HCT116 (cell line): ENCODE results near the gene FADS1. TPM values are rescaled to one million over a fixed set of nuclear protein-coding genes. Genes with fewer than 3 reads are reported as not detected.

Experiments
- ATAC-seq: fragments of 200-7000 bp; cut with Tn5 transposase; 2 replicates; pipeline ENCODE4 v1.9.1; 2020; ENCODE audit warnings: mild to moderate bottlenecking, moderate library complexity
- BruUV-seq: library from RNA; stranded (reverse); fragments of 400-500 nt; replicated peaks from 2 replicates; lab custom pipeline; 2021; lab: Mats Ljungman, UMichigan
- CTCF ChIA-PET: fragments of 300-600 bp; sonication (Branson Sonifier 250); formaldehyde crosslinking; loops from one replicate; lab custom pipeline; 2021; ENCODE audit warnings: antibody characterized with exemption; lab: Charles Lee
- POLR2A ChIA-PET: fragments of 300-600, 350-600 bp; sonication (Branson Sonifier 250); formaldehyde crosslinking; loops from one replicate; lab custom pipeline; 2021; ENCODE audit warnings: antibody characterized with exemption; lab: Charles Lee
- RAD21 ChIA-PET, 2 experiments: fragments of 300-600 bp; sonication (Branson Sonifier 250); formaldehyde crosslinking; loops; one replicate each; lab custom pipeline; 2023; ENCODE audit warnings: low total read pairs in 2 of 2; ENCODE audit not compliant: uncharacterized antibody in 2 of 2, unreplicated experiment in 2 of 2, low non-redundant PET in 1 of 2; lab: Charles Lee
- DNase-seq: peaks from one replicate; pipeline ENCODE4 v3.0.0-alpha.2; 2010; ENCODE audit warnings: low read depth, low spot score
- H2AFZ ChIP-seq: fragments of 200-600 bp; shearing (Covaris generic), sonication (generic); 2 replicates; pipeline ENCODE4 v1.6.1; 2017; ENCODE audit warnings: low read depth, mixed run types, mixed read lengths, antibody characterized with exemption, low read length; ENCODE audit not compliant: poor library complexity, severe bottlenecking
- H3K27ac ChIP-seq: 2 replicates; pipeline ENCODE4 v1.5.1; 2012; ENCODE audit warnings: low read depth, low read length
- H3K27me3 ChIP-seq: fragments of 200-600 bp; sonication (generic); 2 replicates; pipeline ENCODE4 v1.6.1; 2016; ENCODE audit warnings: mixed run types, low read length, mixed read lengths; ENCODE audit not compliant: insufficient read depth
- H3K36me3 ChIP-seq, 2 experiments: fragments of 200-500 bp in 1 of 2; fragments of 200-600 bp in 1 of 2; sonication (Bioruptor generic) in 1 of 2; sonication (generic) in 1 of 2; 2 replicates each; pipeline versions ENCODE4 v1.5.1 to v1.6.1; 2014 to 2016; ENCODE audit warnings: low read length in 2 of 2, inconsistent platforms in 1 of 2, mixed read lengths in 1 of 2, mixed run types in 1 of 2; ENCODE audit not compliant: insufficient read depth in 2 of 2, control insufficient read depth in 1 of 2
- H3K4me1 ChIP-seq, 2 experiments: fragments of 200-600 bp in 1 of 2; sonication (generic) in 1 of 2; 2 replicates each; pipeline versions ENCODE4 v1.5.1 to v1.6.1; 2012 to 2017; ENCODE audit warnings: low read length in 2 of 2, inconsistent platforms in 1 of 2, mild to moderate bottlenecking in 1 of 2, mixed read lengths in 1 of 2, mixed run types in 1 of 2, moderate library complexity in 1 of 2; ENCODE audit not compliant: insufficient read depth in 2 of 2, control insufficient read depth in 1 of 2
- H3K4me2 ChIP-seq: fragments of 200-600 bp; sonication (generic); 2 replicates; pipeline ENCODE4 v1.6.1; 2017; ENCODE audit warnings: mixed run types, low read length, mixed read lengths
- H3K4me3 ChIP-seq, 2 experiments: fragments of 200-600 bp in 1 of 2; sonication (generic) in 1 of 2; replicated peaks in 1 of 2; 2 replicates each; pipeline ENCODE4 v1.5.1; 2011 to 2016; ENCODE audit warnings: low read length in 2 of 2, control low read depth in 1 of 2, low read depth in 1 of 2, mild to moderate bottlenecking in 1 of 2, mixed read lengths in 1 of 2, mixed run types in 1 of 2
- H3K79me2 ChIP-seq: fragments of 200-600 bp; sonication (generic); 2 replicates; pipeline ENCODE4 v1.6.1; 2017; ENCODE audit warnings: mild to moderate bottlenecking, mixed run types, low read length, moderate library complexity, mixed read lengths; ENCODE audit not compliant: insufficient read depth
- H3K9ac ChIP-seq: fragments of 200-600 bp; sonication (generic); 2 replicates; pipeline ENCODE4 v1.6.1; 2016; ENCODE audit warnings: low read length, mixed read lengths
- H3K9me2 ChIP-seq: fragments of 200-600 bp; sonication (generic), shearing (Covaris generic); 2 replicates; pipeline ENCODE4 v1.6.1; 2017; ENCODE audit warnings: mixed run types, mild to moderate bottlenecking, moderate library complexity; ENCODE audit not compliant: insufficient read depth
- H3K9me3 ChIP-seq, 2 experiments: fragments of 200-500 bp in 1 of 2; fragments of 200-600 bp in 1 of 2; sonication (Bioruptor generic) in 1 of 2; sonication (generic) in 1 of 2; 2 replicates each; pipeline ENCODE4 v1.6.1; 2014 to 2017; ENCODE audit warnings: low read length in 2 of 2, mixed read lengths in 2 of 2, inconsistent platforms in 1 of 2, low read depth in 1 of 2, mild to moderate bottlenecking in 1 of 2, mixed run types in 1 of 2, moderate library complexity in 1 of 2; ENCODE audit not compliant: control insufficient read depth in 1 of 2, insufficient read depth in 1 of 2
- H4K20me1 ChIP-seq: fragments of 200-600 bp; sonication (generic), shearing (Covaris generic); 2 replicates; pipeline ENCODE4 v1.6.1; 2017; ENCODE audit warnings: mixed run types, mild to moderate bottlenecking, moderate library complexity; ENCODE audit not compliant: insufficient read depth
- EGR1 ChIP-seq: IDR thresholded peaks from 2 replicates; pipeline ENCODE4 v1.6.1; 2012; ENCODE audit warnings: low read depth
- POLR2AphosphoS5 ChIP-seq: IDR thresholded peaks from 2 replicates; pipeline ENCODE4 v1.6.1; 2011; ENCODE audit warnings: mild to moderate bottlenecking, low read depth, low read length, moderate library complexity
- RAD21 ChIP-seq: IDR thresholded peaks from 2 replicates; pipeline ENCODE4 v1.6.1; 2012; ENCODE audit warnings: low read depth, mild to moderate bottlenecking
- YY1 ChIP-seq: IDR thresholded peaks from 2 replicates; pipeline ENCODE4 v1.6.1; 2011; ENCODE audit warnings: low read length, low read depth, moderate library complexity, mild to moderate bottlenecking; ENCODE audit not compliant: insufficient replicate concordance; ENCODE audit errors: extremely low read depth
- intact Hi-C: fragments of 100-400 bp; cut with micrococcal nuclease; formaldehyde crosslinking; loops from 2 replicates; pipeline ENCODE4 v1.10.0; 2022
- total RNA-seq: library from RNA; stranded (reverse); gene quantifications from one replicate; pipeline ENCODE4 v1.2.1, GENCODE V29; 2021; ENCODE audit not compliant: unreplicated experiment
- TF ChIP-seq, protein P1 (sequence below): IDR thresholded peaks from 2 replicates; pipeline ENCODE4 v1.6.1; 2011; ENCODE audit warnings: mild to moderate bottlenecking, low read length, moderate library complexity; ENCODE audit not compliant: insufficient replicate concordance; ENCODE audit errors: extremely low read depth
- TF ChIP-seq, protein P2 (sequence below): IDR thresholded peaks from 2 replicates; pipeline ENCODE4 v1.6.1; 2012; ENCODE audit warnings: low read depth
- TF ChIP-seq, protein P3 (sequence below), 3 experiments: fragments of 200-600 bp in 1 of 3; sonication (generic) in 1 of 3; IDR thresholded peaks in 2 of 3; conservative IDR thresholded peaks in 1 of 3; 2 replicates each; pipeline ENCODE4 v1.5.1; 2012 to 2017; ENCODE audit warnings: low read depth in 2 of 3, low read length in 2 of 3, antibody characterized with exemption in 1 of 3, borderline replicate concordance in 1 of 3, control low read depth in 1 of 3, mild to moderate bottlenecking in 1 of 3, mixed read lengths in 1 of 3, mixed run types in 1 of 3, moderate library complexity in 1 of 3; ENCODE audit not compliant: insufficient read depth in 1 of 3

Gene FADS1
- total RNA-seq, 1 experiment from 2014 or later, result 56.6 TPM

DNA sequence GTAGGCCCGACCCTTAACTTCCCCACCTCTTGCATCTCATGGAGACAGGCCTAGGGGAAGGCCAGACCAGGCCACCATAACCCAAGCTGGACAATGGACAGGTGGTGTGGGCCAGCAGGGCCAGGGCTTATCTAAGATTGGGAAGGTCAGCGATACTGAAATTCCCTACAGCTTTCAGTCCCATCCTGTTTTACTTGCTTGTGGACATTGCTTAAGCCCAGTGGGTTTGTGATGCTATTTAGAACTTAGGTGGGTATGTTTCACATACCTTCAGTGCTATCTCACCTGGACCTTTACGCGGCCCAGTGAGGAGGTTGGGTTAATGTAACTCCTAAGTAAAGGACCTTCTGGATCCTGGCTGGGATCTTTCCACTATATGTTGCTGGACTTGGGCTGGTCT, 13.0 kb upstream of the FADS1 start:
- no peak for DNase-seq
- no peaks in the 10 kb centered on the region for H3K36me3 ChIP-seq
- intact Hi-C loops, result no loop called here
- no peak overlapping the region for H3K4me2 ChIP-seq
- no peaks in the 10 kb centered on the region for H4K20me1 ChIP-seq
- H3K4me3 ChIP-seq, result no peak overlapping the region
- ChIA-PET CTCF (no interaction called here), POLR2A (no interaction called here), RAD21 (no interaction called here)
- no peaks in the 10 kb centered on the region for H3K79me2 ChIP-seq
- BruUV-seq, result no TSS peak
- ATAC-seq, result no peak
- no peak overlapping the region for H3K9ac ChIP-seq
- no peaks in the 10 kb centered on the region for H3K4me1 ChIP-seq
- TF ChIP-seq, protein P1, sequence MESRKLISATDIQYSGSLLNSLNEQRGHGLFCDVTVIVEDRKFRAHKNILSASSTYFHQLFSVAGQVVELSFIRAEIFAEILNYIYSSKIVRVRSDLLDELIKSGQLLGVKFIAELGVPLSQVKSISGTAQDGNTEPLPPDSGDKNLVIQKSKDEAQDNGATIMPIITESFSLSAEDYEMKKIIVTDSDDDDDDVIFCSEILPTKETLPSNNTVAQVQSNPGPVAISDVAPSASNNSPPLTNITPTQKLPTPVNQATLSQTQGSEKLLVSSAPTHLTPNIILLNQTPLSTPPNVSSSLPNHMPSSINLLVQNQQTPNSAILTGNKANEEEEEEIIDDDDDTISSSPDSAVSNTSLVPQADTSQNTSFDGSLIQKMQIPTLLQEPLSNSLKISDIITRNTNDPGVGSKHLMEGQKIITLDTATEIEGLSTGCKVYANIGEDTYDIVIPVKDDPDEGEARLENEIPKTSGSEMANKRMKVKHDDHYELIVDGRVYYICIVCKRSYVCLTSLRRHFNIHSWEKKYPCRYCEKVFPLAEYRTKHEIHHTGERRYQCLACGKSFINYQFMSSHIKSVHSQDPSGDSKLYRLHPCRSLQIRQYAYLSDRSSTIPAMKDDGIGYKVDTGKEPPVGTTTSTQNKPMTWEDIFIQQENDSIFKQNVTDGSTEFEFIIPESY, result no peak
- TF ChIP-seq RAD21 (no peak), EGR1 (no peak), YY1 (no peak), POLR2AphosphoS5 (no peak)
- TF ChIP-seq, protein P2, sequence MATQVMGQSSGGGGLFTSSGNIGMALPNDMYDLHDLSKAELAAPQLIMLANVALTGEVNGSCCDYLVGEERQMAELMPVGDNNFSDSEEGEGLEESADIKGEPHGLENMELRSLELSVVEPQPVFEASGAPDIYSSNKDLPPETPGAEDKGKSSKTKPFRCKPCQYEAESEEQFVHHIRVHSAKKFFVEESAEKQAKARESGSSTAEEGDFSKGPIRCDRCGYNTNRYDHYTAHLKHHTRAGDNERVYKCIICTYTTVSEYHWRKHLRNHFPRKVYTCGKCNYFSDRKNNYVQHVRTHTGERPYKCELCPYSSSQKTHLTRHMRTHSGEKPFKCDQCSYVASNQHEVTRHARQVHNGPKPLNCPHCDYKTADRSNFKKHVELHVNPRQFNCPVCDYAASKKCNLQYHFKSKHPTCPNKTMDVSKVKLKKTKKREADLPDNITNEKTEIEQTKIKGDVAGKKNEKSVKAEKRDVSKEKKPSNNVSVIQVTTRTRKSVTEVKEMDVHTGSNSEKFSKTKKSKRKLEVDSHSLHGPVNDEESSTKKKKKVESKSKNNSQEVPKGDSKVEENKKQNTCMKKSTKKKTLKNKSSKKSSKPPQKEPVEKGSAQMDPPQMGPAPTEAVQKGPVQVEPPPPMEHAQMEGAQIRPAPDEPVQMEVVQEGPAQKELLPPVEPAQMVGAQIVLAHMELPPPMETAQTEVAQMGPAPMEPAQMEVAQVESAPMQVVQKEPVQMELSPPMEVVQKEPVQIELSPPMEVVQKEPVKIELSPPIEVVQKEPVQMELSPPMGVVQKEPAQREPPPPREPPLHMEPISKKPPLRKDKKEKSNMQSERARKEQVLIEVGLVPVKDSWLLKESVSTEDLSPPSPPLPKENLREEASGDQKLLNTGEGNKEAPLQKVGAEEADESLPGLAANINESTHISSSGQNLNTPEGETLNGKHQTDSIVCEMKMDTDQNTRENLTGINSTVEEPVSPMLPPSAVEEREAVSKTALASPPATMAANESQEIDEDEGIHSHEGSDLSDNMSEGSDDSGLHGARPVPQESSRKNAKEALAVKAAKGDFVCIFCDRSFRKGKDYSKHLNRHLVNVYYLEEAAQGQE, result no peak
- TF ChIP-seq, protein P3, sequence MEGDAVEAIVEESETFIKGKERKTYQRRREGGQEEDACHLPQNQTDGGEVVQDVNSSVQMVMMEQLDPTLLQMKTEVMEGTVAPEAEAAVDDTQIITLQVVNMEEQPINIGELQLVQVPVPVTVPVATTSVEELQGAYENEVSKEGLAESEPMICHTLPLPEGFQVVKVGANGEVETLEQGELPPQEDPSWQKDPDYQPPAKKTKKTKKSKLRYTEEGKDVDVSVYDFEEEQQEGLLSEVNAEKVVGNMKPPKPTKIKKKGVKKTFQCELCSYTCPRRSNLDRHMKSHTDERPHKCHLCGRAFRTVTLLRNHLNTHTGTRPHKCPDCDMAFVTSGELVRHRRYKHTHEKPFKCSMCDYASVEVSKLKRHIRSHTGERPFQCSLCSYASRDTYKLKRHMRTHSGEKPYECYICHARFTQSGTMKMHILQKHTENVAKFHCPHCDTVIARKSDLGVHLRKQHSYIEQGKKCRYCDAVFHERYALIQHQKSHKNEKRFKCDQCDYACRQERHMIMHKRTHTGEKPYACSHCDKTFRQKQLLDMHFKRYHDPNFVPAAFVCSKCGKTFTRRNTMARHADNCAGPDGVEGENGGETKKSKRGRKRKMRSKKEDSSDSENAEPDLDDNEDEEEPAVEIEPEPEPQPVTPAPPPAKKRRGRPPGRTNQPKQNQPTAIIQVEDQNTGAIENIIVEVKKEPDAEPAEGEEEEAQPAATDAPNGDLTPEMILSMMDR (IDR thresholded peaks at IDR 0.05 in 2 of 3, conservative IDR thresholded peaks at IDR 0.05 in 1 of 3; ENCODE audit: borderline replicate concordance in 1 of 3, insufficient read depth in 1 of 3, low read depth in 2 of 3, low read length in 2 of 3), result no peak
- no peaks in the 10 kb centered on the region for H3K9me2 ChIP-seq
- H3K9me3 ChIP-seq, result no peaks in the 10 kb centered on the region
- no peak overlapping the region for H2AFZ ChIP-seq
- no peak overlapping the region for H3K27ac ChIP-seq
- H3K27me3 ChIP-seq, result no peaks in the 10 kb centered on the region
